Dermis microvascular lymphatic vessel endothelial cell (primary cell): Measurements from ENCODE around the gene ZNF536. TPM values are rescaled to one million over a fixed set of nuclear protein-coding genes. Genes with fewer than 3 reads are reported as not detected.
"Not testable (repeated sequence)": the region's sequence is repeated elsewhere in the genome, so short reads cannot be mapped to it uniquely, and the experiment has no call there.

Source experiments
- DNase-seq, 2 donors: peaks; one replicate each; pipeline versions ENCODE4 v3.0.0 to v3.0.0-alpha.2; 2010; ENCODE audit warnings: low read depth in 2 of 2
- total RNA-seq: library from RNA; depleted of rRNA; stranded (reverse); fragments of >200 nt; gene quantifications from 2 replicates; pipeline ENCODE4 v1.2.1, GENCODE V29; 2014

ZNF536 gene
- total RNA-seq, 1 donor from 2014 or later, result not detected

GRCh38 chr19:30388327-30388726, 16.1 kb downstream of the ZNF536 start:
- DNase-seq, result no peak

- DNase-seq, result no peak
Observed at GRCh38 chr19:30388819-30389218, 16.6 kb downstream of the ZNF536 start.

GRCh38 chr19:30390356-30390988, 18.3 kb downstream of the ZNF536 start:
- no peak for DNase-seq

GRCh38 chr19:30391052-30391451, 18.9 kb downstream of the ZNF536 start:
- no peak for DNase-seq

- no peak for DNase-seq
Observed at GRCh38 chr19:30391554-30392551, 19.7 kb downstream of the ZNF536 start.

- no peak for DNase-seq
Observed at GRCh38 chr19:30393046-30393445, 20.9 kb downstream of the ZNF536 start.

GRCh38 chr19:30393729-30394480, 21.7 kb downstream of the ZNF536 start:
- DNase-seq, result no peak

GRCh38 chr19:30394481-30395151, 22.4 kb downstream of the ZNF536 start:
- DNase-seq, result no peak

- no peak for DNase-seq
Observed at GRCh38 chr19:30395283-30395682, 23.1 kb downstream of the ZNF536 start.

- DNase-seq, result not testable (repeated sequence)
Observed at GRCh38 chr19:30398539-30398938, 26.4 kb downstream of the ZNF536 start.

- DNase-seq, result no peak
Observed at GRCh38 chr19:30401956-30402355, 29.8 kb downstream of the ZNF536 start.

- no peak for DNase-seq
Observed at GRCh38 chr19:30402436-30403202, 30.4 kb downstream of the ZNF536 start.

GRCh38 chr19:30403203-30403985, 31.2 kb downstream of the ZNF536 start:
- no peak for DNase-seq

- DNase-seq, result no peak
Observed at GRCh38 chr19:30406220-30407067, 34.3 kb downstream of the ZNF536 start.

GRCh38 chr19:30407068-30407709, 35.0 kb downstream of the ZNF536 start:
- DNase-seq, result no peak

- DNase-seq, result no peak
Observed at GRCh38 chr19:30408734-30409301, 36.6 kb downstream of the ZNF536 start.

- no peak for DNase-seq
Observed at GRCh38 chr19:30411714-30412113, 39.5 kb downstream of the ZNF536 start.

- no peak for DNase-seq
Observed at GRCh38 chr19:30416375-30416774, 44.2 kb downstream of the ZNF536 start.
